Hepatocyte (in vitro differentiated cells): ENCODE data around the gene CYP2J2. TPM values are rescaled to one million over a fixed set of nuclear protein-coding genes. Genes with fewer than 3 reads are reported as not detected.
A peak's percentile ranks its signal among the peaks of the same experiment; 100 is the strongest.

ENCODE experiments used
- DNase-seq: peaks from one replicate; pipeline ENCODE4 v3.0.0-alpha.2; 2016; ENCODE audit warnings: low spot score
- H2AFZ ChIP-seq: fragments of 200-600 bp; sonication (generic); 2 replicates; pipeline ENCODE4 v1.6.0; 2016; ENCODE audit warnings: antibody characterized with exemption, mild to moderate bottlenecking
- H3K27ac ChIP-seq: fragments of 200-600 bp; sonication (generic); 2 replicates; pipeline ENCODE4 v1.5.1; 2016; ENCODE audit warnings: mild to moderate bottlenecking
- H3K27me3 ChIP-seq: fragments of 200-600 bp; sonication (generic); 2 replicates; pipeline ENCODE4 v1.6.1; 2016
- H3K36me3 ChIP-seq: fragments of 200-600 bp; sonication (generic); replicated peaks from 2 replicates; pipeline ENCODE4 v1.5.1; 2016; ENCODE audit warnings: low read depth; ENCODE audit not compliant: insufficient read depth
- H3K4me1 ChIP-seq: fragments of 200-600 bp; sonication (generic); 2 replicates; pipeline ENCODE4 v1.5.1; 2016; ENCODE audit warnings: mild to moderate bottlenecking, moderate library complexity; ENCODE audit not compliant: insufficient read depth
- H3K4me2 ChIP-seq: fragments of 200-600 bp; sonication (generic); 2 replicates; pipeline ENCODE4 v1.6.0; 2016
- H3K4me3 ChIP-seq: fragments of 200-600 bp; sonication (generic); 2 replicates; pipeline ENCODE4 v1.5.1; 2016; ENCODE audit warnings: mild to moderate bottlenecking
- H3K79me2 ChIP-seq: fragments of 200-600 bp; sonication (generic); 2 replicates; pipeline ENCODE4 v1.6.0; 2017; ENCODE audit warnings: mild to moderate bottlenecking
- H3K9me2 ChIP-seq: fragments of 200-600 bp; sonication (generic); replicated peaks from 2 replicates; pipeline ENCODE4 v1.6.0; 2017; ENCODE audit warnings: mild to moderate bottlenecking; ENCODE audit not compliant: insufficient read depth
- H3K9me3 ChIP-seq: fragments of 200-600 bp; sonication (generic); 2 replicates; pipeline ENCODE4 v1.5.1; 2016; ENCODE audit warnings: low read depth, mild to moderate bottlenecking
- H4K20me1 ChIP-seq: fragments of 200-600 bp; sonication (generic); 2 replicates; pipeline ENCODE4 v1.6.0; 2016; ENCODE audit warnings: mild to moderate bottlenecking; ENCODE audit not compliant: insufficient read depth, poor library complexity, severe bottlenecking
- EZH2 ChIP-seq: fragments of 200-600 bp; sonication (generic); IDR thresholded peaks from 2 replicates; pipeline ENCODE4 v1.6.1; 2016; ENCODE audit warnings: antibody characterized with exemption, mild to moderate bottlenecking, borderline replicate concordance
- EZH2phosphoT487 ChIP-seq: fragments of 200-600 bp; sonication (generic); IDR thresholded peaks from one replicate; pipeline ENCODE4 v1.6.1; 2018; ENCODE audit warnings: antibody characterized with exemption, mild to moderate bottlenecking, low read depth, moderate library complexity; ENCODE audit not compliant: unreplicated experiment, severe bottlenecking
- WGBS: methylation state at CpG from one replicate; pipeline ENCODE4 v1.1.6; 2016; ENCODE audit warnings: low lambda C conversion rate; ENCODE audit errors: missing lambda C conversion rate; 5-methylcytosine and 5-hydroxymethylcytosine counted together
- polyA plus RNA-seq: library from polyadenylated mRNA; unstranded; fragments of >200 nt; fragmentation: Nextera tagmentation; extraction: Ambion mirVana; gene quantifications from 2 replicates; pipeline ENCODE4 v1.2.1, GENCODE V29; 2016
- total RNA-seq: library from RNA; depleted of rRNA; stranded (reverse); fragments of >200 nt; gene quantifications from 2 replicates; pipeline ENCODE4 v1.2.3, GENCODE V29; 2014
- TF ChIP-seq, protein P1 (sequence below): fragments of 200-600 bp; sonication (generic); IDR thresholded peaks from 2 replicates; pipeline ENCODE4 v1.5.1; 2016; ENCODE audit warnings: antibody characterized with exemption, mild to moderate bottlenecking; ENCODE audit not compliant: poor library complexity

The CYP2J2 gene
- total and polyA plus RNA-seq, 2 experiments from 2014 or later: 6.1 to 9.4 TPM

DNA sequence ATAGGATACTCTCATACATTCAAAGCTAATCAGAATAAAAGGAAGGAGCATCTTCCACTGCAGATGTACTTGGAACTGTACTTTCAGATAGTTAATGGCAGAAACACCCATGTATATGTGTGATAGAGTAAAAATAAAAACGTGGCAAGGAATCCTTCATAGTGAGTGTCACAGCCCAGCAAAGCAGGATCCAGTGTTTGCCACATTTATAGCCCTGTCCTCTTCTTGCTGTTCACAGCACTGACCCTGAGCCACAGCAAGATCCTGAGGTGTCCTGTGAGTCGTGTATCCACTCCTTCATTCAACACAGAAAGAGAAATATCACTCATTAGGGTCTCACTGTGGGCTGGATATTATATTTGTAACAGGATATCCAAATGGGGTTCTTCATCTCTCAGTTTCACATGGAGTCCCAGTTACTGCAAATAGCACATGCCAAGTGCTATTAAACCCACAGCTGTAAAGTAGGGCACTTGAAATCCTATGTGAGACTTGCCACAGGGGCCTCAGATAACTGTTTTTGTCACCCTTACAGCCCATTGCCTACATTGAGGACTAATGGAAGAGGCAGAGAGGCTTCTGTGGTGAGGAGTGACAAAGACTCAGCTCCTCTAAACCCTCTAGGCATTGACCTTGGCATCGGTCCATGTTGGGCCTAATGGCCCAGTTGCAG, 41.3 kb downstream of the CYP2J2 start:
- 73% methylated on average over 3 of the region's 3 CpGs for WGBS
- Histone ChIP-seq H3K4me3 (no peak overlapping the region), H2AFZ (no peak overlapping the region), H3K9me2 (no peaks in the 10 kb centered on the region), H3K9me3 (peaks cover 6% of the 10 kb centered on the region), H3K27ac (no peak overlapping the region), H3K36me3 (no peaks in the 10 kb centered on the region), H3K4me1 (no peaks in the 10 kb centered on the region), H3K4me2 (no peak overlapping the region), H3K27me3 (no peaks in the 10 kb centered on the region), H4K20me1 (no peaks in the 10 kb centered on the region), H3K79me2 (no peaks in the 10 kb centered on the region)
- DNase-seq: no peak
- TF ChIP-seq EZH2phosphoT487 (no peak), EZH2 (no peak)
- TF ChIP-seq, protein P1, sequence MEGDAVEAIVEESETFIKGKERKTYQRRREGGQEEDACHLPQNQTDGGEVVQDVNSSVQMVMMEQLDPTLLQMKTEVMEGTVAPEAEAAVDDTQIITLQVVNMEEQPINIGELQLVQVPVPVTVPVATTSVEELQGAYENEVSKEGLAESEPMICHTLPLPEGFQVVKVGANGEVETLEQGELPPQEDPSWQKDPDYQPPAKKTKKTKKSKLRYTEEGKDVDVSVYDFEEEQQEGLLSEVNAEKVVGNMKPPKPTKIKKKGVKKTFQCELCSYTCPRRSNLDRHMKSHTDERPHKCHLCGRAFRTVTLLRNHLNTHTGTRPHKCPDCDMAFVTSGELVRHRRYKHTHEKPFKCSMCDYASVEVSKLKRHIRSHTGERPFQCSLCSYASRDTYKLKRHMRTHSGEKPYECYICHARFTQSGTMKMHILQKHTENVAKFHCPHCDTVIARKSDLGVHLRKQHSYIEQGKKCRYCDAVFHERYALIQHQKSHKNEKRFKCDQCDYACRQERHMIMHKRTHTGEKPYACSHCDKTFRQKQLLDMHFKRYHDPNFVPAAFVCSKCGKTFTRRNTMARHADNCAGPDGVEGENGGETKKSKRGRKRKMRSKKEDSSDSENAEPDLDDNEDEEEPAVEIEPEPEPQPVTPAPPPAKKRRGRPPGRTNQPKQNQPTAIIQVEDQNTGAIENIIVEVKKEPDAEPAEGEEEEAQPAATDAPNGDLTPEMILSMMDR: no peak

GRCh38 chr1:59880735-59881134, 45.8 kb downstream of the CYP2J2 start:
- WGBS: 97% methylated on average over 2 of the region's 2 CpGs
- DNase-seq: no peak
- H3K4me3 ChIP-seq: no peak overlapping the region
- no peak overlapping the region for H2AFZ ChIP-seq
- no peak overlapping the region for H3K4me2 ChIP-seq
- H3K9me2 ChIP-seq: no peaks in the 10 kb centered on the region
- H3K36me3 ChIP-seq: no peaks in the 10 kb centered on the region
- peaks cover 4% of the 10 kb centered on the region for H3K9me3 ChIP-seq
- no peaks in the 10 kb centered on the region for H4K20me1 ChIP-seq
- no peaks in the 10 kb centered on the region for H3K79me2 ChIP-seq
- H3K27ac ChIP-seq: no peak overlapping the region
- H3K27me3 ChIP-seq: no peaks in the 10 kb centered on the region
- TF ChIP-seq EZH2 (no peak), EZH2phosphoT487 (no peak)
- TF ChIP-seq, protein P1: no peak
- H3K4me1 ChIP-seq: no peaks in the 10 kb centered on the region

- H2AFZ ChIP-seq: no peak overlapping the region
- no peak for DNase-seq
- H3K9me3 ChIP-seq: peaks cover 4% of the 10 kb centered on the region
- no peaks in the 10 kb centered on the region for H4K20me1 ChIP-seq
- 43% methylated on average over 3 of the region's 3 CpGs for WGBS
- H3K27ac ChIP-seq: no peak overlapping the region
- H3K4me1 ChIP-seq: no peaks in the 10 kb centered on the region
- no peaks in the 10 kb centered on the region for H3K79me2 ChIP-seq
- TF ChIP-seq, protein P1: no peak
- TF ChIP-seq EZH2phosphoT487 (no peak), EZH2 (no peak)
- no peaks in the 10 kb centered on the region for H3K27me3 ChIP-seq
- H3K4me2 ChIP-seq: no peak overlapping the region
- no peak overlapping the region for H3K4me3 ChIP-seq
- no peaks in the 10 kb centered on the region for H3K9me2 ChIP-seq
- no peaks in the 10 kb centered on the region for H3K36me3 ChIP-seq
Observed at GRCh38 chr1:59879996-59880505, 46.5 kb downstream of the CYP2J2 start.

GRCh38 chr1:59879574-59879973, 47.0 kb downstream of the CYP2J2 start:
- DNase-seq: peak; percentile 91
- Histone ChIP-seq H3K4me3 (no peak overlapping the region), H3K79me2 (no peaks in the 10 kb centered on the region), H3K9me2 (no peaks in the 10 kb centered on the region), H3K36me3 (no peaks in the 10 kb centered on the region), H3K9me3 (peaks cover 4% of the 10 kb centered on the region), H3K4me1 (no peaks in the 10 kb centered on the region), H3K27me3 (no peaks in the 10 kb centered on the region), H3K27ac (no peak overlapping the region), H2AFZ (no peak overlapping the region), H4K20me1 (no peaks in the 10 kb centered on the region), H3K4me2 (no peak overlapping the region)
- WGBS: 21% methylated on average over 5 of the region's 5 CpGs
- TF ChIP-seq, protein P1: peak; percentile 71
- TF ChIP-seq EZH2phosphoT487: no peak
- TF ChIP-seq EZH2: no peak
